Skin of body (tissue), 2 donors: ENCODE results near the gene ANXA6. TPM values are rescaled to one million over a fixed set of nuclear protein-coding genes. Genes with fewer than 3 reads are reported as not detected.
"Not testable (repeated sequence)": the region's sequence is repeated elsewhere in the genome, so short reads cannot be mapped to it uniquely, and the experiment has no call there.

ENCODE experiments used
- DNase-seq: peaks from one replicate; lab custom pipeline; 2025; lab: John Stamatoyannopoulos, UW
- total RNA-seq: library from RNA; depleted of rRNA; stranded (reverse); fragments of >200 nt; gene quantifications from one replicate; pipeline ENCODE4 v1.2.3, GENCODE V29; 2014

The ANXA6 gene
- total RNA-seq = 182 TPM

DNA sequence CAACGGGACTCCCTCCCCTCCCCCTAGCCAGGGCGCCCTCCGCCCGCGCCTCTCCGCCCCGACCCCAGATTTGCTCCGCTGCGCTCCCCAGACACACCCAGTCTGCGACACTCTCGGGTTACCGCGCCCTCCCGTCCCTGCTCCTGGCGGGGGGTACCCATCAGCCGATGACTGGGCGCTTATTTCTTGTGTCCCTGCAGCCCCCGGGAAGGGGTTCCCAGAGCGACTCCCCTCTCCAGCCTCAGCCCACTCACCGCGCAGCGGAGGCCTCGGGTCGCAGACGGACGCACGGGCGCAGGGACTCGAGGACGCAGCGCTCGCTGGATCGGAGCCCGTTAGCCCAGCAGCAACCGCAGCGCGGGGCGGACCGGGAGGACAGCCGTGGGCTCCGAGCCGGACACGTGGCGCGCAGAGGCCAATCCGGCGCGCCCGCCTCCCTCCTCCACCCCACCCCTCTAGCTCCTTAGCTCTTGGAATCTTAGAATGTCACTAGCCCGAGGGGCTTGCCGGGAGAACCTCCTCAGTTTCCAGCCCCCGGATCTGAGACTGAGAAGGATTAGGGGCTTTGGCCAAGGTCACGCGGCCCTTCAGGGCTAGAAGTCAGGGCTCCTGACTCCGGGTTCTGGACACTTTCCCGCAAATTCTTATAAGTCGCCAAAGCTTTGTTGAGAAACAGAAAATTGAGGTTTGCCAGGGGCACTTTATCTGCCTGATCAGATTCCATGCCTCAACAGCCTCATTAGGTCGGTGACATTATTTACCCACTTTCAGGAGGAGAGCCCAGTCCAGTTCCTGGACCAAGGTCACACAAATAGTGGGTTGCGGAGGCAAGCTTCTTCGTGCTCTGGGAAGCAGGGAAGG, at the start of gene ANXA6:
TSS of gene ANXA6 (minus strand) at position 354 of the 861 bp plus-strand sequence. CDS start 9,878 bp downstream, outside the sequence.
- peak; percentile 80 for DNase-seq

DNA sequence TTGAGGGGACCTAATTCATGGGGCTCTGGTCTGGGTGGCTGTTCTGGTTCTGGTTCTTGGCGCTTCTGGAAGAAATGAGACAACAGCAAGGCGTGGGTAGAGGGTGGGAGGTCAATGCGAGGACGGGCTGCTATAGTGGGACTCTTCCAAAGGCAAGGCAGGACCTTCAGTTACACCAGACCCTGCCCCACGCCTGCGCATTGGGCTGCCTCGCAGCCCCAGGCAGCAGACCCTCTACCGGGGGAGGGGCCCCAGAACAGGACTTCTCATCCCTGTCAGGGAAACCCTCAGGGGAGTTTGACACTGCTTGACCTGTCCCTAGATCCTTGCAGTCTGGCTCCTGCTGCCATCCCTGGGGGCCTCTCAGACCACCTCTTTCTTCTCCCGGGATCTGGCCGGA, 47.8 kb upstream of the ANXA6 start:
- DNase-seq = no peak

DNA sequence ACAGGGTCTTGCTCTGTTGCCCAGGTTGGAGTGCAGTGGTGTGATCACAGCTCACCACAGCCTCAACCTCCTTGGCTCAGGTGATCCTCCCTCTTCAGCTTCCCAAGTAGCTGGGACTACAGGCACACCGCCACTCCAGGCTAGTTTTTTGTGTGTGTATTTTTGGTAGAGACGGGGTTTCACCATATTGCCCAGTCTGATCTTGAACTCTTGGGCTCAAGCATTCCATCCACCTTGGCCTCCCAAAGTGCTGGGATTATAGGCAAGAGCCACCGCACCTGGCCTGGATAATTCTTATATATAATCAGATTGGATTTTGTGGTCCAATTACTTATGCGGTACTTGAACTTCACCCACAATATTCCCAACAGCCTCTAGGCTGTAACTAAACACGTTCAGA, 46.5 kb upstream of the ANXA6 start:
- DNase-seq = no peak

DNA sequence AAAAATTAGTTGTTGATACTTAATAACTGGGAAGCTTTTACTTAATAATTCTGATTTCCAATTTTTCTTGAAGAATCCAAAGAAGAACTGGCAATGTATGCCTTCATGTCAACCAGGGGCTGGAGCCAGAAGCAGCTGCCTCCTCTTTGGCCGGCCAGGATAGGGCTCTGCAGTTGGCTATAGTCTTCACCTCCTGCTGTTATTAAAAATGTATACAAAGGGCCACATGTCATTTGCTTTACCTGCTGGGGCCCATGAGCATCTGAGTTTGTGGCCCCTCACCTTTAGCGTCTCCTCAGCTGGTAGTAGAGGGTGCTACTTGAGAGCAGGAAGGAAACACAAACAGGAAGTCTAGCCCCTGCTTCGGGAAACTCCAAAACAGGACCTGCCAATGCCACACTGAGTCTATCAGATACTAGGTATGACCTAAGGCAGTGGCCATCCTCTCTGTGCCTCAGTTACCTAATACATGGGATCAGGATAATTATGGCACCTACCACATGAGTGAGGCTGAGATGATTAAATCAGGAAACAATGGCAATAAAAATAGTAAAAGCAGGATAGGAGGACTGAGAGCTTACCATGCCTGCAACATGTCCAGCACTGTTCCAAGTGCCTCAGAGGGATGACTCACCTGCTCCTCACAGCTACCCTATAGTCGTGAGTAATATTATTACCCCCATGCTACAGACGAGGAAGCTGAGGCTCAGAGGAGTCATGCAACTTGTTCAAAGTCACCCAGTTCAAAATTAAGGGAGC, 45.0 kb upstream of the ANXA6 start:
- DNase-seq = no peak

DNA sequence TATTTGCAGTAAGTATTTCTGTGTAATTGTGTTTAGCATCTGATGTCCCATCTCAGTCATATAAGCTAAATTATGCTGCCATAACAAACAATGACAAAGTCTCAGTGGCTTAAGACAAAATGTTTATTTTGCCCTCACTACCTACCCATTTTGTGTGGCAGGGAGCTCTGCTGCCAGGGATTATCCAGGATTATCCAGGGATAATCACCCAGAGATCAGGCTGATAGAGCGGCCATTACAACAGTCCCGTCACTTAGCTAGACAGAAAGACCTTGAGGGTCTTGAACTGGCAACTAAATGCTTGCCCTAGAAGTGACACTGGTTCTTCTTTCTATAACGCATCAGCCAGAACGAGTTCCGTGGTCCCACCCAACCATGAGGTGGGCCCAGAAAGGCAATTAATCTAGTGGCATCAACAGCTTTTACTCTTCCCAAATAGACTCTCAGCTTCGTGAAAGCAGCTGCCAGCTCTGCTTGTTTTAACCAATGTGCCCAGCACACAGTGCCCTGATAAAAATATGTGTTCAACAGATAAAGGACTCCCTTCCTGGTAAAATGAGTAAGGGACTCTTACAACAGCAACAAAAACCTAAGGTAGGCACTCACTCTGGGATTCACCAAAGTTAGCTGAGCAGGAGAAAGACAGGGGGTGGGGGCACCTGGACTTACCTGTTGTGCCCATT, 43.5 kb upstream of the ANXA6 start:
- no peak for DNase-seq

DNA sequence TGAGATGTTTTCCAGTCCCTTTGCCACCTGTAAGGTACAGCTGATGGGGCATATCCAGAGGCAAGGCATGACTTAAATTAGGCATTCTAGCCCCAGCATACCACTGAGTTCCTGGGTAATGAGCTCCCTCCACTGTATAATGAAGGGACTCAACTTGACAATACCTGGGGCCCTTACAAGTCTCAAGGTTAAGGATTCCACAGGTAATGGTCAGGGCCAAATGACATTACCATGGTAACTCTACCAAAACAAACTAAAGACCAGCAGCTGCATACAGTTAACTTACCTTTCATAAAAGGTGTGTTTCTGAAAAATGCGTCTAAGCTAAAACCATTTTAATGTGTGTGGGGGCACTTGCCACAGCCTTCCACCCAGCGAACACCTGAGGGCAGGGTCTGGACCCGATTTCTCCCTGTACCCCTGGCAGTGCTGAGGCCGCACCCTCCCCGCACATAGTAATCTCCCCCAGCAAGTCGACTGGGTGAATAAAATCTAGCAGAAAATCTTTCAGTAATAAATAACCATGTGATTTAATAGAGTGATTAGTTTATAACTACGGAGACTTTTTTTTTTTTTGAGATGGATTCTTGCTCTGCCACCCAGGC, 42.1 kb upstream of the ANXA6 start:
- no peak for DNase-seq

DNA sequence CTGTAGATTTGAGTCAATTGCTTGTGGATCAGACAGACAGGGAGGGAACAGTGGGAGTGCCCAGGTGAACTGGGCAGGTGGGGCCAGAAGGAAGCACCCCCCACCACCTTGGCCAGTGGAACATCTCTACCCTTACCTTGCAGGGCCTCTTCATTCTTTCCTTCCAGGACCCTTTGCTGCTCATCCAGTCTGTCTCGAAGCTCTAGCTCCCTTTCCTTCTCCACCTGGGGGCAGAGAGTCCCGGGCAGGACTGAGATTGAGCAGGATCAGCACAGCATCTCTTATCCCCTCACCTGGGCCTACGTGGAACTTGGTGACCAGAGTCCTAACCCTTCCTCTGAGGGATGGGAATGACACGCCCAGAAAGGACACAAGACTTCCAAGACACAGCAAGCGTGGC, 41.3 kb upstream of the ANXA6 start:
- no peak for DNase-seq

DNA sequence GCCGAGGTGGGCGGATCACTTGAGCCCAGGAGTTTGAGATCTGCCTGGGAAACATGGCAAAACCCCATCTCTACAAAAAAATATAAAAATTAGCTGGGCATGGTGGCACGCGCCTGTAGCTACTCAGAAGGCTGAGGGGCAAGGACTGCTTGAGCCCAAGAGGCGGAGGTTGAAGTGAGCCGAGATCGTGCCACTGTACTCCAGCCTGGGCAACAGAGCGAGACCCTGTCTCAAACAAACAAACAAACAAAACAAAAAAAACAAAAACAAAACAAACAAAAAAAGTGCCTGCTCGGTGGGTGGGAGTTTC, 39.7 kb upstream of the ANXA6 start:
- not testable (repeated sequence) for DNase-seq

DNA sequence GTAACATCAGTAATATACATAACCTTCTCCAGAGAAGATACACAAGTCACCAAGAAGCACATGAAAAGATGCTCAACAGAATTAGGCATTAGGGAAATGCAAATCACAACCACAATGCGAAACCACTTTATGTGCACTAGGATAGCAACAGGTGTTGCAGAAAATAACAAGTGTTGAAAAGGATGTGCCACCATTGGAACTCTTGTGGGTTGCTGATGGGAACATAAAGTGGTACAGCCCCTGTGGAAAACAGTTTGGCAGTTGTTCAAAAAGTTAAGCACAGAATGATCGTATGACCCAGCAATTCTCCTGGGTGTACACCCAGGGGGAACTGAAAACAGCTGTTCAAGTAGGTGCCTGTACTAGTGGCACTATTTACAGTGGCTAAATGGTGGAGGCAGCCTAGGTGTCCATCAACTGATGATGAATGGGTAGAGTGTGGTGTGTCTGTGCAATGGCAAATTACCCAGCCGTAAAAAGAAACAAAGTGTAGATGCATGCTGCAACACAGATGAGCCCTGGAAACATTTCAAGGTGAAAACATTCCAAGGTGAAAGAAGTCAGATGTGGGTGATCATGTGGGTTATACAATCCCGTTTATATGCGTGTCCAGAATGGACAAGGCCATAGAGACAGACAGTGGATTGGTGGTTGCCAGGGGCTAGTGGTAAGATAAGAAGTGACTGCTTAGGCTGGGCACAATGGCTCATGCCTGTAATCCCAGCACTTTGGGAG, 39.1 kb upstream of the ANXA6 start:
- DNase-seq = no peak

DNA sequence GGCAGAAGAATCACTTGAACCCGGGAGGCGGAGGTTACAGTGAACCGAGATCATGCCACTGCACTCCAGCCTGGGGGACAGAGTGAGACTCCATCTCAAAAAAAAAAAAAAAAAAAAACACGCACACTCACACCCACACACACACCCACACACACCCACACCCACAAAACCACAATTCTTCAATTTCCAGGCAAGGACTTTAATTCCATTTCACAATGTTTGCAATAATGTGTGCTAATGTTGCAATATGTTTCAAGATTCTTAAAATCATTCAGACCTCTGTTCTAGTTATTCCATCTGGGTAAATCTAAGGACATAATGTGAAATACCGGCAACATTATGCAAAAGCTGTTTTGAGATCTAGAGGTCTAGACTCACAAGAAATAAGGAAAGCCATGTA, 38.0 kb upstream of the ANXA6 start:
- no peak for DNase-seq

DNA sequence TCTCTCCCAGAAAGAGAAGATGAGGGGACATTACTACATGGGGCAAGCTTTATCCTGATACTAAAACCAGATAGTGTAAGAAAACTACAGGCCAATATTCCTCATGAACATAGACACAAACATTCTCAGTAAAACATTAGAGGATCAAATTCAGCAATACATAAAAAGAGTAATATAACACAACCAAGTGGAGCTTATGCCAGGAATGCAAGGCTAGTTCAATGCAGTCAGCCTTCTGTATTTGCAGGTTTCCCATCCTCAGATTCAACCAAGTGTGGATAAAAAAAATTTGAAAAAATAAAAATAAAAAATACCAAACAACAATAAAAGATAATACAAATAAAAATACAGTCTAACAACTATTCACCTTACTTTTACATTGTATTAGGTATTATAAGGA, 35.0 kb upstream of the ANXA6 start:
- DNase-seq = no peak

DNA sequence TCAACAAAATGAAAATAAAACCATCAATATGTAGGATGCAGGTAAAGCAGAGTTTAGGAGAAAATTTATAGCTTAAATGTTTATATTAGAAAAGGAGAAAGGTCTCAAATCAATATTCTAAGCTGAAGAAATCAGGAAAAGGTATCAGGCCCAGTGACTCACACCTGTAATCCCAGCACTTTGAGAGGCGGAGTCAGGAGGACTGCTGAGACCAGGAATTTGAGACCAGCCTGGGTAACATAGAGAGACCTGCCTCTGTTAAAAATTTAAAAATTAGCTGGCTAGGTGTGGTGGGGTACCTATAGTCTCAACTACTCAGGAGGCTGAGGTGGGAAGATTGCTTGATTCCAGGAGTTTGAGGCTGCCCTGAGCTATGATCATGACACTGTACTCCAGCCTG, 34.1 kb upstream of the ANXA6 start:
- DNase-seq = no peak

DNA sequence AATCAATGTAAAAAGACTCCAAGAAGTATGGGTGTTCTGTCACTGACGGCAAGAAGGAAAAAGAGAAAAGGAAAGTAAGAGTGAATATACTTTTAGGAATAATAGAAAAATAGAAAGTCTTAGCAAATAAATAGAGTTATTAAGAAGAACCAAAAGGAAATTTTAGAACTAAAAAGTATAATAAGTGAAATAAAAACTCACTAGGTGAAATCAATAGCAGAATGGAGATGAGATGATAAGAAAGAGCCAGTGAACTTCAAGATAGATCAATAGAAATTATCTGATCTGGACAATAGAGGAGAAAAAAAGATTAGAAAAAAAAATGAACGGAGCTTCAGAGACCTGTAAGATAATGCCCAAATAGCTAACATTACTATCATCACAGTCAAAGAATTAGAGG, 31.6 kb upstream of the ANXA6 start:
- DNase-seq = no peak

DNA sequence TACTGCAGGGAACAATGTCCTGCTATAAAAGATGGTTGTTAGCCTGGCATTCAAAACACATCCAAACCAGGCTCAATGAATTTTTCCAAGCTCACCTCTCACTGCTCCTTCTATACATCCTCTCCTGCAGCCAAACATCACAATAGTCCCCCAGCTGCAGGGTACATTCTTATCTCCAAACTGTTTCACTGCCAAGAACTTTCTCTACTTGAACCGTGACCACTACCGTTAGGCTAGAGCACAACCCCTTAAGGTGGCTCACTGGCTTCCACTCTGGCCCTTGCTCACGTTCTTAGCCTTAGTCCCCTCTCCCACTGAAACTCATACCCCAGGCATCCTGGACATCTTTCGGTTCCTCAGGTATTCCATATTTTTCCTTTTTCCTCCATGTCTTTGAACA, 29.0 kb upstream of the ANXA6 start:
- DNase-seq = no peak

DNA sequence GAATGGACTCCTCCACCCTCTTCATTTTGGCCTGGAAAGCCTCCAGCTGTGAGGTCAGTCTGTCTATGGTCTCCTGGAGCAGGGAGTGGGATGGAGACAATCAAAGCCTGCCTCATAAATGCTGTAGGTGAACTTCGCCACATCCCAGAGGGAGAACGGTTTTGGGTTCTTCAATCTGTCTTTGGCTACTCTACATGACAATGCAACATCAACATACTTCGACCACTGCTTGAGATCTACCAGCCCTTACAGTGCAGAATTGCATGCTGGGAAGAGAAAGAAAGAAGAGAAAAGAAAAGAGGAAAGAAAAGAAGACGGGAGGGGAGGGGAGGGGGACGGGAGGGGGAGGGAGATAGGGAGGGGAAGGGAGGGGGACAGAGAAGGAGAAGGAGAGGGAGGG, 28.5 kb upstream of the ANXA6 start:
- DNase-seq = no peak

DNA sequence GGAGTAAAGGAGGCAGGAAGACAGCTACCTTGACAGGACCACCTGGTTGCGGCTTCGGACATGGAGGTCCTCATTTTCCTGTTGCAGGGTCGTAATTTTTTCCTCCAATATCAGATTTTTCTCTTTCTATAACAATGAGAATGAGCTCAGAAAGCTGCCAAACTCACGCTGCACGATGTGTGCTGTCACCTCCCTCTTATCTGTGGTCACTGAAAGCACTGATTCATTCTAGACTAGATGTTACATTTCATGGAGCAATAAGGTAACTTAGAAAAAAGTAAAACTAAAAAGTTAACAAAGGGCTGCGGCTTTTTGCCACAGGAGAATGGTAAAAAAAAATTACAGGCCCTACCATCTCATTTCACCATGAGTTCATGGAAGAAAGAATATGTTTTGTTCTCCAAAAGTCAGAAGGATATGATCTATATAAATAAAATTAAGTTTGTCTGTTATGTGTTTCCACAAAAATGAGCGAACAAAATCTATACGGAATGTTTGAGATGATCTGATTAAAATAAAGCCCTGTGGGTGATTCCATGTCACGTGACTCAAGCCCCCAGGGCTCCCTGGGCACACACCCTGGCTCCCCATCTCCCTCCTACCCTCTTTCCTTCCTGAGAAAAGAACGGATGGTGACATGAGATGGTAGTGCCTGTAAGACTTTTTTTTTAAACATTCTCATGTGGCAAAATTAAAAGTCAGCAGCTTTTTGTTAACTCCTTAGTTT, 26.9 kb upstream of the ANXA6 start:
- DNase-seq = no peak

DNA sequence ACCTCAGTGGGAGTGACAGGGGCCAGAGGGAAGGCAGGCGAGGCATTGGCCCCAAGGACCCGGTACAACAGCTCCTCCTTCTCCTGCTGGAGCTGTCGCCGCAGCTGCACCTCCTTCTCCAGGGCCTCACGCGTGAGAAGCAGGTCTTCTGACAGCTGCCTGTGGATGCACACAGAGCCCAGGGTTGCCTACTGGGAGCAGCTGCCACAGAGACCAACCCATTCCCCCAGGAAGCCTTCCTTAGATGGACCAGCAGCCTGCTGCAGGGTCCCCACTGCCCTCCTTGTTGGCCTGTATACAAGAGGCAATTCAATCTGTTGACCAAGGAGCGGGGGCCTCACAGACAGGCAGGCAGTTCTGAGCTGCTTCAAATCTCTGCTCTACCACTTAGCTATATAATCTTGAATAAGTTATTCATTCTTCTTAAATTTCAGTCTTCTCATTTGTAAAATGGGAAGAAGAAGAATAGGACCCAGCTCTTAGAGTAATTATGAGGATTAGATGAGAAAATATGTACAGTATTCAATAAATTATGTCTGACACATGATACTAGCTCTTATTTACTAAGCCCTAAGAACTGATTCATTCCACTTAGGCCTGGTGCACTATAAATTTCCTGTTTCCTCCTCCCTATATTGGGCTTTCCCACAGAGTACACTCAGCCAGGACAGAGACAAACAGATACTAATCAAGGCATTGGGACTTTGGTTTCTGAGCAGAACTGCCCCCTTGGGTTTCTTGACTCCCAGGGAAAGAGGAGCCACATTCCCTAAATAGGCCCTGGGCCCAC, 26.1 kb upstream of the ANXA6 start:
- no peak for DNase-seq

DNA sequence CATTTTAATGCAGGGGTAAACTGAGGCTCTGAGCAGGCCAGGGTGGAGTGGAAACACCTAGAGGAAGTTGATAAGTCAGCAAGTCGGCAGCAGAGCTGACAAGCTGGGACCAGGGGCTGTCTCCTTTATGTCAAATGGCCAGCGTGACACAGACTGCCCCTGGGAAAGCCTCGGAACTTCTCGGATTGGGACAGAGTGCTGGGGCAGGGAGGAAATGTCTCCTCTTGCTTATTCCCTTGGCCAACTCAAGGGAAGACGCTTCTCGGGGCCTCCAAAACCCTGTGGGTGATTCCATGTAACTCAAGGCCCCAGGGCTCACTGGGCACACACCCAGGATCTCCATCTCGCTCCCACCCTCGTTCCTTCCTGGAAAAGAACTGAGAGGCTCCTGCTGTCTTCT, 25.4 kb upstream of the ANXA6 start:
- DNase-seq = no peak

DNA sequence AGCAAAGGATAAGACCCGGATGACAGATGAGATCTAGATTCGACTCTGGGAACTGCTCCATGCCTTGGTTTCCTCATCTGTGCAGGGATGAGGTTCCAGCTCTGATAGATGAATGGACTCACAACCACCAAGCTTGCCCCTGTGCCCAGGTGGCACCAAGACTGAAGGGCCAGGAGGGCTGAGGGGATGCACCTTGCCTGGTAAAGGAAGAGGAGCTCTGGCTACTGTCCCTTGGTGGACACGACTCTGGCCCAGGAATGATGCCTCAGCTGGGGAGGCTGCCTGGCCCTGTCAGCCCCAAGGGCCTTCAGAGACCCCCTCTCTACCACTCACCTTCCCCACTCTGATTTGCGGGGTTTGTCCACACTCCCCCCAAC, 24.9 kb upstream of the ANXA6 start:
- no peak for DNase-seq
